GM12878 (cell line): ENCODE data around the gene CCDC178. TPM values are rescaled to one million over a fixed set of nuclear protein-coding genes. Genes with fewer than 3 reads are reported as not detected.

Source experiments
- ATAC-seq: fragments of 200-7000 bp; cut with Tn5 transposase; 3 replicates; pipeline ENCODE4 v1.9.1; 2020; ENCODE audit warnings: mild to moderate bottlenecking, moderate library complexity
- BruUV-seq: library from RNA; stranded (reverse); fragments of 400-500 nt; replicated peaks from 2 replicates; lab custom pipeline; 2021; lab: Mats Ljungman, UMichigan
- CTCF ChIA-PET: fragments of 300-600 bp; sonication (Branson Sonifier 250); formaldehyde crosslinking; extraction: SDS; loops from one replicate; lab custom pipeline; 2021; ENCODE audit warnings: inconsistent platforms; lab: Yijun Ruan, JAX
- POLR2A ChIA-PET: fragments of 350-600 bp; formaldehyde crosslinking; extraction: SDS; loops from one replicate; lab custom pipeline; 2021; ENCODE audit warnings: inconsistent platforms; lab: Charles Lee
- RAD21 ChIA-PET: fragments of 300-600 bp; sonication (Branson Sonifier 250); formaldehyde crosslinking; loops from one replicate; lab custom pipeline; 2023; ENCODE audit warnings: antibody characterized with exemption; ENCODE audit not compliant: unreplicated experiment; lab: Charles Lee
- SMC1A ChIA-PET: fragments of 300-600 bp; sonication (Branson Sonifier 250); formaldehyde crosslinking; loops from one replicate; lab custom pipeline; 2023; ENCODE audit not compliant: unreplicated experiment, uncharacterized antibody; lab: Charles Lee
- DNase-seq: peaks from one replicate; pipeline ENCODE4 v3.0.0-alpha.2; 2011; ENCODE audit warnings: low read depth, low spot score
- FAIRE-seq: peaks from 3 replicates; lab custom pipeline; 2011; peaks lifted over from hg19 to GRCh38; lab: Jason Lieb, UNC
- H2AFZ ChIP-seq: 2 replicates; pipeline ENCODE4 v1.6.0; 2011; ENCODE audit warnings: low read depth, low read length, control low read depth; ENCODE audit not compliant: control insufficient read depth
- H3K27ac ChIP-seq: 2 replicates; pipeline ENCODE4 v1.5.1; 2011; ENCODE audit warnings: control low read depth; ENCODE audit not compliant: control insufficient read depth, insufficient read depth
- H3K27me3 ChIP-seq, 2 experiments: replicated peaks in 1 of 2; 2 replicates each; pipeline versions ENCODE4 v1.6.0 to v1.6.1; 2011; ENCODE audit warnings: low read length in 1 of 2; ENCODE audit not compliant: control insufficient read depth in 2 of 2, insufficient read depth in 2 of 2
- H3K36me3 ChIP-seq, 2 experiments: 2 replicates each; pipeline ENCODE4 v1.5.1; 2011; ENCODE audit warnings: low read length in 1 of 2; ENCODE audit not compliant: control insufficient read depth in 2 of 2, insufficient read depth in 2 of 2
- H3K4me1 ChIP-seq: 2 replicates; pipeline ENCODE4 v1.6.1; 2011; ENCODE audit warnings: mild to moderate bottlenecking, low read length, moderate library complexity, mixed read lengths; ENCODE audit not compliant: control insufficient read depth, insufficient read depth
- H3K4me2 ChIP-seq: 2 replicates; pipeline ENCODE4 v1.6.0; 2011; ENCODE audit warnings: control low read depth; ENCODE audit not compliant: control insufficient read depth, insufficient read depth
- H3K4me3 ChIP-seq: fragments of 200-600 bp; sonication (generic); 2 replicates; pipeline ENCODE4 v1.5.1; 2016
- H3K79me2 ChIP-seq: 2 replicates; pipeline ENCODE4 v1.6.0; 2011; ENCODE audit warnings: low read length; ENCODE audit not compliant: control insufficient read depth, insufficient read depth
- H3K9ac ChIP-seq: 2 replicates; pipeline ENCODE4 v1.8.0; 2011; ENCODE audit warnings: low read length, control low read depth, mixed read lengths; ENCODE audit not compliant: control insufficient read depth, insufficient read depth
- H3K9me3 ChIP-seq: replicated peaks from 3 replicates; pipeline ENCODE4 v1.5.1; 2011; ENCODE audit warnings: mild to moderate bottlenecking, low read length; ENCODE audit not compliant: control insufficient read depth, insufficient read depth
- H4K20me1 ChIP-seq: 2 replicates; pipeline ENCODE4 v1.6.0; 2011; ENCODE audit not compliant: control insufficient read depth, insufficient read depth
- BACH1 ChIP-seq: fragments of 450-650 bp; IDR thresholded peaks from 2 replicates; pipeline ENCODE4 v1.6.1; 2017; ENCODE audit warnings: mild to moderate bottlenecking, borderline replicate concordance
- CHD1 ChIP-seq: IDR thresholded peaks from 2 replicates; pipeline ENCODE4 v1.6.1; 2012; ENCODE audit warnings: low read depth, low read length, improper control_type of control experiment
- CREM ChIP-seq: IDR thresholded peaks from 2 replicates; pipeline ENCODE4 v1.6.1; 2014; ENCODE audit warnings: antibody characterized with exemption, low read depth
- ETV6 ChIP-seq, 2 experiments: fragments of 450-650 bp in 1 of 2; IDR thresholded peaks in 1 of 2; conservative IDR thresholded peaks in 1 of 2; 2 replicates each; pipeline ENCODE4 v1.6.1; 2014; ENCODE audit warnings: antibody characterized with exemption in 1 of 2, borderline replicate concordance in 1 of 2, low read depth in 1 of 2, mild to moderate bottlenecking in 1 of 2, moderate library complexity in 1 of 2
- HDGF ChIP-seq: fragments of 450-650 bp; IDR thresholded peaks from 2 replicates; pipeline ENCODE4 v1.6.1; 2016; ENCODE audit warnings: antibody characterized with exemption
- JUND ChIP-seq: IDR thresholded peaks from 2 replicates; pipeline ENCODE4 v1.6.1; 2012; ENCODE audit warnings: low read depth, mild to moderate bottlenecking, low read length, improper control_type of control experiment, moderate library complexity
- MEF2A ChIP-seq: IDR thresholded peaks from 2 replicates; pipeline ENCODE4 v1.6.1; 2011; ENCODE audit warnings: low read depth, mild to moderate bottlenecking, low read length, moderate library complexity; ENCODE audit not compliant: insufficient read depth
- NR2C2 ChIP-seq: IDR thresholded peaks from 2 replicates; pipeline ENCODE4 v1.6.1; 2011; ENCODE audit warnings: borderline replicate concordance, low read depth; ENCODE audit not compliant: control insufficient read depth, insufficient read length
- PAX5 ChIP-seq: IDR thresholded peaks from 2 replicates; pipeline ENCODE4 v1.6.1; 2011; ENCODE audit warnings: low read depth, low read length, borderline replicate concordance
- RELA ChIP-seq: fragments of 450-650 bp; IDR thresholded peaks from 2 replicates; pipeline ENCODE4 v1.8.0; 2014; ENCODE audit warnings: borderline replicate concordance; ENCODE audit not compliant: partially characterized antibody
- SRF ChIP-seq, 2 experiments: IDR thresholded peaks; 2 replicates each; pipeline ENCODE4 v1.6.1; 2011; ENCODE audit warnings: low read depth in 2 of 2, low read length in 2 of 2, mild to moderate bottlenecking in 1 of 2, moderate library complexity in 1 of 2
- STAT1 ChIP-seq: fragments of 450-650 bp; conservative IDR thresholded peaks from 2 replicates; pipeline ENCODE4 v1.6.1; 2014; ENCODE audit warnings: antibody characterized with exemption, mild to moderate bottlenecking
- SUZ12 ChIP-seq: fragments of 200-600 bp; sonication (generic); IDR thresholded peaks from one replicate; pipeline ENCODE4 v1.6.1; 2018; ENCODE audit warnings: antibody characterized with exemption, mild to moderate bottlenecking; ENCODE audit not compliant: unreplicated experiment
- TARDBP ChIP-seq: IDR thresholded peaks from 2 replicates; pipeline ENCODE4 v1.6.1; 2016; ENCODE audit warnings: borderline replicate concordance
- WGBS: methylation state at CpG from one replicate; pipeline ENCODE4 v1.1.6; 2016; ENCODE audit warnings: low lambda C conversion rate; ENCODE audit not compliant: insufficient replicate concordance, insufficient coverage; ENCODE audit errors: missing lambda C conversion rate; 5-methylcytosine and 5-hydroxymethylcytosine counted together
- in situ Hi-C: fragments of 300-500 bp; cut with MboI; formaldehyde crosslinking; loops from 9 replicates; pipeline ENCODE4 v1.14.3; 2018; ENCODE audit warnings: mixed read lengths
- intact Hi-C: fragments of 100-400 bp; cut with micrococcal nuclease; formaldehyde crosslinking; loops from one replicate; pipeline ENCODE4 v1.14.2; 2022; ENCODE audit not compliant: unreplicated experiment
- polyA plus RNA-seq, 11 experiments: library from polyadenylated mRNA; depleted of rRNA in 4 of 11; unstranded in 6 of 11; stranded (reverse) in 5 of 11; fragments of >200 nt; fragmentation: Nextera tagmentation in 4 of 11; fragmentation: Illumina TruSeq in 1 of 11; extraction: Ambion mirVana in 4 of 11; extraction: Trizol in 1 of 11; gene quantifications; 1 replicate in 1 of 11; 2 replicates in 10 of 11; pipeline versions ENCODE4 v1.2.1 to v1.2.3, GENCODE V29; 2011 to 2016; ENCODE audit warnings: inconsistent platforms in 2 of 11, missing spikeins in 2 of 11, low read depth in 1 of 11
- total RNA-seq, 4 experiments: library from RNA; depleted of rRNA in 3 of 4; stranded (reverse); fragments of >200 nt in 3 of 4; fragmentation: Illumina TruSeq in 1 of 4; extraction: Trizol in 1 of 4; gene quantifications; 2 replicates each; pipeline versions ENCODE4 v1.2.1 to v1.2.3, GENCODE V29; 2013 to 2021
- TF ChIP-seq, protein P1 (sequence below): IDR thresholded peaks from 2 replicates; pipeline ENCODE4 v1.6.1; 2011; ENCODE audit warnings: borderline replicate concordance, low read depth, mild to moderate bottlenecking, moderate library complexity, low read length; ENCODE audit not compliant: insufficient read depth, poor library complexity, severe bottlenecking
- TF ChIP-seq, protein P2 (sequence below): IDR thresholded peaks from 2 replicates; pipeline ENCODE4 v1.6.1; 2012; ENCODE audit warnings: low read depth, low read length, improper control_type of control experiment

The CCDC178 gene
- total and polyA plus RNA-seq, 10 of the 15 experiments (the other 5 are each of a cell fraction or from before 2014, with no cell fraction given), result 0.04 TPM; not detected in 9

DNA sequence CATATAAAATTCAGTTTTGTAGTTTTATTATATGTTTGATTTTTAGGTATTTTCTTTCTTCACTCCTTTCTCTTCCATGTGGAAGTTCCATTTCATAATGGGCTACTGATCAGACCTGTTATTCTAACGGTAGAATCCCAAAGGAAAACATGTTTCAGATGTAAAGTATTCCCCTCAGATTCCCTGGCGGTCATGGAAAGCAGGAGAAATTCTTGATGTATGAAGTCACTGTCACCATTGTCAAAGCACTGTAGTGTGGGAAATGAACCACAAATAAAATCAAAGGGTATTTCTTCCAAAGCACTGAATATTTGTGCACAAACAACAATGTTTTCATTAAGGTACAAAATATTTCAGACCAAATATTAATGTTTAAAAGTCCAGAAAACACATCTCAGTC lies 430.4 kb downstream of the CCDC178 start:
- no TSS peak for BruUV-seq
- ChIA-PET POLR2A (no interaction called here), CTCF (no interaction called here), SMC1A (no interaction called here), RAD21 (no interaction called here)
- no peaks in the 10 kb centered on the region for H3K4me1 ChIP-seq
- H3K9me3 ChIP-seq, result no peaks in the 10 kb centered on the region
- in situ Hi-C loops (no loop called here), intact Hi-C loops (no loop called here)
- FAIRE-seq, result no peak
- no peaks in the 10 kb centered on the region for H4K20me1 ChIP-seq
- no peak overlapping the region for H3K4me2 ChIP-seq
- no peak overlapping the region for H3K27ac ChIP-seq
- H3K9ac ChIP-seq, result no peak overlapping the region
- no peak overlapping the region for H2AFZ ChIP-seq
- WGBS, result 47% methylated on average over 2 of the region's 2 CpGs
- TF ChIP-seq CREM (no peak), RELA (no peak), MEF2A (no peak)
- no peaks in the 10 kb centered on the region for H3K79me2 ChIP-seq
- H3K36me3 ChIP-seq, result no peaks in the 10 kb centered on the region
- no peaks in the 10 kb centered on the region for H3K27me3 ChIP-seq
- DNase-seq, result no peak
- no peak for ATAC-seq
- H3K4me3 ChIP-seq, result no peak overlapping the region

DNA sequence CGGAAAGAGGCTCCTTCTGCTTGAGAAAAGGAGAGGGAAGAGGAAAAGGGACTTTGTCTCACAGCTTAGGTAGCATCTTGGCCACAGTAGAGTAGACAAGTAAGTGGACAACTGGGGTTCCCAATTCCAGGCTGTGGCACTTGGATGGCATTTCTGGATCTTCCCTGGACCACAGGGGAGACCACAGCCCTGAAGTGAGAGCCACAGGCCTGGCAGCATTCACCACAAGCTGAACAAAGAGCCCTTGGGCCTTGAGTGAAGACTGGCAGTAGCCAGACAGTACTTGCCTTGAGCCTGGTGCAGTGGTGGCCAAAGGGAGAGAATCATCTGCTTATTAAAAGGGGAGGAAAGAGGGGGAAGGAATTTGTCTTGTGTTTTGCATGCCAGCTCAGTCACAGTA lies 441.6 kb downstream of the CCDC178 start:
- H3K9me3 ChIP-seq, result no peaks in the 10 kb centered on the region
- intact Hi-C loops (no loop called here), in situ Hi-C loops (no loop called here)
- no TSS peak for BruUV-seq
- DNase-seq (no peak), FAIRE-seq (no peak), ATAC-seq (no peak)
- no peaks in the 10 kb centered on the region for H3K79me2 ChIP-seq
- WGBS, result 0% methylated on average over 1 of the region's 1 CpG
- ChIA-PET CTCF (no interaction called here), SMC1A (no interaction called here), POLR2A (no interaction called here)
- H3K4me3 ChIP-seq, result no peak overlapping the region
- H4K20me1 ChIP-seq, result no peaks in the 10 kb centered on the region
- no peak overlapping the region for H3K9ac ChIP-seq
- no peak overlapping the region for H2AFZ ChIP-seq
- H3K4me2 ChIP-seq, result no peak overlapping the region
- H3K27ac ChIP-seq, result no peak overlapping the region
- no peaks in the 10 kb centered on the region for H3K36me3 ChIP-seq
- TF ChIP-seq SRF (IDR thresholded peaks at IDR 0.05; ENCODE audit: low read depth in 2 of 2, low read length in 2 of 2) (no peak), ETV6 (conservative IDR thresholded peaks at IDR 0.05 in 1 of 2, IDR thresholded peaks at IDR 0.05 in 1 of 2; ENCODE audit: borderline replicate concordance in 1 of 2, low read depth in 1 of 2) (no peak), BACH1 (no peak), STAT1 (no peak), TARDBP (no peak), JUND (no peak), RELA (no peak), CHD1 (no peak), NR2C2 (no peak), HDGF (no peak), PAX5 (no peak), SUZ12 (no peak)
- TF ChIP-seq, protein P1, sequence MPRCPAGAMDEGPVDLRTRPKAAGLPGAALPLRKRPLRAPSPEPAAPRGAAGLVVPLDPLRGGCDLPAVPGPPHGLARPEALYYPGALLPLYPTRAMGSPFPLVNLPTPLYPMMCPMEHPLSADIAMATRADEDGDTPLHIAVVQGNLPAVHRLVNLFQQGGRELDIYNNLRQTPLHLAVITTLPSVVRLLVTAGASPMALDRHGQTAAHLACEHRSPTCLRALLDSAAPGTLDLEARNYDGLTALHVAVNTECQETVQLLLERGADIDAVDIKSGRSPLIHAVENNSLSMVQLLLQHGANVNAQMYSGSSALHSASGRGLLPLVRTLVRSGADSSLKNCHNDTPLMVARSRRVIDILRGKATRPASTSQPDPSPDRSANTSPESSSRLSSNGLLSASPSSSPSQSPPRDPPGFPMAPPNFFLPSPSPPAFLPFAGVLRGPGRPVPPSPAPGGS, result no peak
- TF ChIP-seq, protein P2, sequence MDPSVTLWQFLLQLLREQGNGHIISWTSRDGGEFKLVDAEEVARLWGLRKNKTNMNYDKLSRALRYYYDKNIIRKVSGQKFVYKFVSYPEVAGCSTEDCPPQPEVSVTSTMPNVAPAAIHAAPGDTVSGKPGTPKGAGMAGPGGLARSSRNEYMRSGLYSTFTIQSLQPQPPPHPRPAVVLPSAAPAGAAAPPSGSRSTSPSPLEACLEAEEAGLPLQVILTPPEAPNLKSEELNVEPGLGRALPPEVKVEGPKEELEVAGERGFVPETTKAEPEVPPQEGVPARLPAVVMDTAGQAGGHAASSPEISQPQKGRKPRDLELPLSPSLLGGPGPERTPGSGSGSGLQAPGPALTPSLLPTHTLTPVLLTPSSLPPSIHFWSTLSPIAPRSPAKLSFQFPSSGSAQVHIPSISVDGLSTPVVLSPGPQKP, result no peak
- TF ChIP-seq, all 136 proteins: peak for 0
- H3K4me1 ChIP-seq, result no peaks in the 10 kb centered on the region
- RAD21 ChIA-PET, result no interaction called here
- no peaks in the 10 kb centered on the region for H3K27me3 ChIP-seq
